ENCODE measurements around the gene GAA.

- TF ChIP-seq, protein P1, sequence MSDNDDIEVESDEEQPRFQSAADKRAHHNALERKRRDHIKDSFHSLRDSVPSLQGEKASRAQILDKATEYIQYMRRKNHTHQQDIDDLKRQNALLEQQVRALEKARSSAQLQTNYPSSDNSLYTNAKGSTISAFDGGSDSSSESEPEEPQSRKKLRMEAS (IDR thresholded peaks at IDR 0.05): no peak
- TF ChIP-seq, protein P2, sequence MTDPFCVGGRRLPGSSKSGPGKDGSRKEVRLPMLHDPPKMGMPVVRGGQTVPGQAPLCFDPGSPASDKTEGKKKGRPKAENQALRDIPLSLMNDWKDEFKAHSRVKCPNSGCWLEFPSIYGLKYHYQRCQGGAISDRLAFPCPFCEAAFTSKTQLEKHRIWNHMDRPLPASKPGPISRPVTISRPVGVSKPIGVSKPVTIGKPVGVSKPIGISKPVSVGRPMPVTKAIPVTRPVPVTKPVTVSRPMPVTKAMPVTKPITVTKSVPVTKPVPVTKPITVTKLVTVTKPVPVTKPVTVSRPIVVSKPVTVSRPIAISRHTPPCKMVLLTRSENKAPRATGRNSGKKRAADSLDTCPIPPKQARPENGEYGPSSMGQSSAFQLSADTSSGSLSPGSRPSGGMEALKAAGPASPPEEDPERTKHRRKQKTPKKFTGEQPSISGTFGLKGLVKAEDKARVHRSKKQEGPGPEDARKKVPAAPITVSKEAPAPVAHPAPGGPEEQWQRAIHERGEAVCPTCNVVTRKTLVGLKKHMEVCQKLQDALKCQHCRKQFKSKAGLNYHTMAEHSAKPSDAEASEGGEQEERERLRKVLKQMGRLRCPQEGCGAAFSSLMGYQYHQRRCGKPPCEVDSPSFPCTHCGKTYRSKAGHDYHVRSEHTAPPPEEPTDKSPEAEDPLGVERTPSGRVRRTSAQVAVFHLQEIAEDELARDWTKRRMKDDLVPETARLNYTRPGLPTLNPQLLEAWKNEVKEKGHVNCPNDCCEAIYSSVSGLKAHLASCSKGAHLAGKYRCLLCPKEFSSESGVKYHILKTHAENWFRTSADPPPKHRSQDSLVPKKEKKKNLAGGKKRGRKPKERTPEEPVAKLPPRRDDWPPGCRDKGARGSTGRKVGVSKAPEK (CRISPR knock-in tag; IDR thresholded peaks at IDR 0.05; ENCODE audit: borderline replicate concordance): no peak
- TF ChIP-seq ZNF674 (CRISPR knock-in tag; IDR thresholded peaks at IDR 0.05; ENCODE audit: low read depth): no peak
- TF ChIP-seq MTF2 (CRISPR knock-in tag; IDR thresholded peaks at IDR 0.05; ENCODE audit: borderline replicate concordance): no peak
- no peak for TF ChIP-seq PRDM10 (CRISPR knock-in tag; IDR thresholded peaks at IDR 0.05; ENCODE audit: low read depth)
- TF ChIP-seq MNT (IDR thresholded peaks at IDR 0.05): no peak
- no peak for TF ChIP-seq JUNB (CRISPR knock-in tag; IDR thresholded peaks at IDR 0.05; ENCODE audit: borderline replicate concordance)
- TF ChIP-seq NFYB (CRISPR knock-in tag; IDR thresholded peaks at IDR 0.05): no peak
- TF ChIP-seq, protein P3, sequence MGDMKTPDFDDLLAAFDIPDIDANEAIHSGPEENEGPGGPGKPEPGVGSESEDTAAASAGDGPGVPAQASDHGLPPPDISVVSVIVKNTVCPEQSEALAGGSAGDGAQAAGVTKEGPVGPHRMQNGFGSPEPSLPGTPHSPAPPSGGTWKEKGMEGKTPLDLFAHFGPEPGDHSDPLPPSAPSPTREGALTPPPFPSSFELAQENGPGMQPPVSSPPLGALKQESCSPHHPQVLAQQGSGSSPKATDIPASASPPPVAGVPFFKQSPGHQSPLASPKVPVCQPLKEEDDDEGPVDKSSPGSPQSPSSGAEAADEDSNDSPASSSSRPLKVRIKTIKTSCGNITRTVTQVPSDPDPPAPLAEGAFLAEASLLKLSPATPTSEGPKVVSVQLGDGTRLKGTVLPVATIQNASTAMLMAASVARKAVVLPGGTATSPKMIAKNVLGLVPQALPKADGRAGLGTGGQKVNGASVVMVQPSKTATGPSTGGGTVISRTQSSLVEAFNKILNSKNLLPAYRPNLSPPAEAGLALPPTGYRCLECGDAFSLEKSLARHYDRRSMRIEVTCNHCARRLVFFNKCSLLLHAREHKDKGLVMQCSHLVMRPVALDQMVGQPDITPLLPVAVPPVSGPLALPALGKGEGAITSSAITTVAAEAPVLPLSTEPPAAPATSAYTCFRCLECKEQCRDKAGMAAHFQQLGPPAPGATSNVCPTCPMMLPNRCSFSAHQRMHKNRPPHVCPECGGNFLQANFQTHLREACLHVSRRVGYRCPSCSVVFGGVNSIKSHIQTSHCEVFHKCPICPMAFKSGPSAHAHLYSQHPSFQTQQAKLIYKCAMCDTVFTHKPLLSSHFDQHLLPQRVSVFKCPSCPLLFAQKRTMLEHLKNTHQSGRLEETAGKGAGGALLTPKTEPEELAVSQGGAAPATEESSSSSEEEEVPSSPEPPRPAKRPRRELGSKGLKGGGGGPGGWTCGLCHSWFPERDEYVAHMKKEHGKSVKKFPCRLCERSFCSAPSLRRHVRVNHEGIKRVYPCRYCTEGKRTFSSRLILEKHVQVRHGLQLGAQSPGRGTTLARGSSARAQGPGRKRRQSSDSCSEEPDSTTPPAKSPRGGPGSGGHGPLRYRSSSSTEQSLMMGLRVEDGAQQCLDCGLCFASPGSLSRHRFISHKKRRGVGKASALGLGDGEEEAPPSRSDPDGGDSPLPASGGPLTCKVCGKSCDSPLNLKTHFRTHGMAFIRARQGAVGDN (CRISPR knock-in tag; IDR thresholded peaks at IDR 0.05): no peak
- TF ChIP-seq, protein P4, sequence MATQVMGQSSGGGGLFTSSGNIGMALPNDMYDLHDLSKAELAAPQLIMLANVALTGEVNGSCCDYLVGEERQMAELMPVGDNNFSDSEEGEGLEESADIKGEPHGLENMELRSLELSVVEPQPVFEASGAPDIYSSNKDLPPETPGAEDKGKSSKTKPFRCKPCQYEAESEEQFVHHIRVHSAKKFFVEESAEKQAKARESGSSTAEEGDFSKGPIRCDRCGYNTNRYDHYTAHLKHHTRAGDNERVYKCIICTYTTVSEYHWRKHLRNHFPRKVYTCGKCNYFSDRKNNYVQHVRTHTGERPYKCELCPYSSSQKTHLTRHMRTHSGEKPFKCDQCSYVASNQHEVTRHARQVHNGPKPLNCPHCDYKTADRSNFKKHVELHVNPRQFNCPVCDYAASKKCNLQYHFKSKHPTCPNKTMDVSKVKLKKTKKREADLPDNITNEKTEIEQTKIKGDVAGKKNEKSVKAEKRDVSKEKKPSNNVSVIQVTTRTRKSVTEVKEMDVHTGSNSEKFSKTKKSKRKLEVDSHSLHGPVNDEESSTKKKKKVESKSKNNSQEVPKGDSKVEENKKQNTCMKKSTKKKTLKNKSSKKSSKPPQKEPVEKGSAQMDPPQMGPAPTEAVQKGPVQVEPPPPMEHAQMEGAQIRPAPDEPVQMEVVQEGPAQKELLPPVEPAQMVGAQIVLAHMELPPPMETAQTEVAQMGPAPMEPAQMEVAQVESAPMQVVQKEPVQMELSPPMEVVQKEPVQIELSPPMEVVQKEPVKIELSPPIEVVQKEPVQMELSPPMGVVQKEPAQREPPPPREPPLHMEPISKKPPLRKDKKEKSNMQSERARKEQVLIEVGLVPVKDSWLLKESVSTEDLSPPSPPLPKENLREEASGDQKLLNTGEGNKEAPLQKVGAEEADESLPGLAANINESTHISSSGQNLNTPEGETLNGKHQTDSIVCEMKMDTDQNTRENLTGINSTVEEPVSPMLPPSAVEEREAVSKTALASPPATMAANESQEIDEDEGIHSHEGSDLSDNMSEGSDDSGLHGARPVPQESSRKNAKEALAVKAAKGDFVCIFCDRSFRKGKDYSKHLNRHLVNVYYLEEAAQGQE (IDR thresholded peaks at IDR 0.05; ENCODE audit: borderline replicate concordance in 1 of 2, low read depth in 1 of 2, low read length in 2 of 2): no peak
Measured at GRCh38 chr17:80097844-80098691, 3.3 kb upstream of the GAA start.

Data from HepG2 (cell line).